NCI-H2227 (cell line): ENCODE results near the gene ZNF579.
"Not testable (repeated sequence)": the region's sequence is repeated elsewhere in the genome, so short reads cannot be mapped to it uniquely, and the experiment has no call there.

Source experiments
- DNase-seq: peaks from one replicate; lab custom pipeline; 2025; ENCODE audit not compliant: unreplicated experiment; lab: John Stamatoyannopoulos, UW

The ZNF579 gene

DNA sequence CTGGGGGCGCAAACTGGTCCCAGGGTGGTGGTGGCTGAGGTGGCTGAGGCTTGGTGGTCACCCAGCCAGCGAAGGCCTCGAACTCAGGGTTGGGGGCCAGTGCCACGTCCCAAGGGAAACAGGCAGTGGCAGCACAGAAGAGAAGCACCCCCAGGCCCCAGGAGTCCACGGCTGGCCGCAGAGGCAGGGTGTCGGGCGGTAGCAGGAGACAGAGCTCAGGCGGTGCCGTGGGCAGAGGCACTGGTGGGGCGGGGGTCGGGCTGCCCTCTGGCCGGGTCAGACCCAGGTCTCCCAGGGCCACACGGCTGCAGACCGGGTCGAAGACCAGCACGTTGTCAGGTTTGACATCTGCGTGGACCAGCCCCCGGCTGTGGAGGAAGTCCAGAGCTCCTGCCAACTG is 39.6 kb downstream of the ZNF579 start:
- DNase-seq, result no peak

DNA sequence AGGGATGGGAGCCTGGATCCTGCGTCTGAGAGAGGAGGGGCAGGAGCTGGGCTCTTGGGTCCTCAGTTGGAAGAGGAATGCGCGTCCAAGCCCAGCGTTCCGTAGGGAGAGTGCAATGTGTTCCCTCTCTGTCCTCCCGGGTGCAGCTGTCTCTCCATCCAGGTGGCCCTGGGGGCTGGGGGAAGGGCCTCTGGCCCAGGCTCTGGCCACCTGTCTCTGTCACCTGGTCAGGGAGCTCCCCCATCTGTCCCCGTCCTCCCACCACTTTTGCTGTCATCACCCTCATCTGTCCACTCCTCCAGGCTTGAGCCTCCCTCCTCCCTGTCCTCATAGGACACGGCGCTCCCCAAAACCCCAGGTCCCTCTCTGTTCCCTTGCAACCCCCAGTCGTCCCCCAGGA is 40.0 kb downstream of the ZNF579 start:
- no peak for DNase-seq

DNA sequence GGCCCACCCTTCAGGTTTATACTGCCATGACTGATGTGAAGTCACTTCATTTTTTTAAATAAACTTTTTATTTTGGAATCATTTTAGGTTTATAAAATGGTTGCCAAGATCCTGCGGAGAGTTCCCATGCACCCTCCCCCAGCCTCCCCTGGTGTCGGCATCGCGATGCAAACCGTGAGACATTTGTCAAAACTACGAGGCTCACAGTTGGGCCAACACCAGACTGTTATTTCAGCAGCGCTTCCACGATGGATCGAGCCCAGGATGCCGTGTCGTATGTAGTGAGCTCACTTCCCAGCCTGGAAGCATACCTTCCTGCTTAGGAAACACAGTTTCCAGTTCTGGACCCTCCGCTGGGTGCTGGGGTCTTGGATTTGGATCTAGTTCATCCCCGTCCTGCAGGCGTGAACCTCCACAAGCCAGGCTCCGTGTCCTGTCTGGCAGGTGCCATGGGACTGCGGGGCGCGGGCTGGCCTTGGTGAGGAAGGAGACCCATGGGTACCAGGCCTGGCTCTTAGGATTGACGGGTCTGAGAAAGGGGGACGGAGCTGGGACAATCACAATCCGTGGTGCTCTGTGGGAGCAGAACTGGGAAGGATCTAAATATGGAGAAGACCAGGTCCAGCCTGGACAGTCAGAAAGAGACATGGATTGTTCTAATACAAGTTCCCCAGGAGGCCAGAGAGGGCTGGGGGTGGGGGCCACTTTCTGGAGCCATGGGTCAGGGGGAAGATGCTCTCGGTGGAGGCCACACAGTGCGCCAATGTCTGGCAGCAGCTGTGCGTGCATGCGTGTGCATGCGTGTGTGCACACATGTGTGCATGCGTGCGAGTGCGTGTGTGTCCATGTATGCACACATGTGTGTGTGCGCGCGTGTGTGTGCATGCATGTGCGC is 41.3 kb downstream of the ZNF579 start:
- DNase-seq, result no peak

DNA sequence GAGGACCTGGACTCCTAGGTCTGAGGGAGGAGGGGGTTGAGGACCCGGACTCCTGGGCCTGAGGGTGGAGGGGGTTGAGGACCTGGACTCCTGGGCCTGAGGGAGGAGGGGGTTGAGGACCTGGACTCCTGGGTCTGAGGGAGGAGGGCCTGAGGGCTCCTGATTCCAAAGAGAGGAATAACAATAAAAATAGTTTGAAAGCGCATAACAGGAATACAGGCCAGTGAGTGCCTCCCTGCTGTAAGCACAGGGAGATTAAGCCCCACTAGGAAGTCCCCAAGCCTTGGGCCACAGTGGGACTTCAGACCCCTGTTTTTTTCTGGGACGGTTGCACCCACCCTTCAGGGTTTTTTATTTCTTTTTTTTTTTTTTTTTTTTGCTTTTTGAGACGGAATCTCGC is 42.5 kb downstream of the ZNF579 start:
- no peak for DNase-seq

DNA sequence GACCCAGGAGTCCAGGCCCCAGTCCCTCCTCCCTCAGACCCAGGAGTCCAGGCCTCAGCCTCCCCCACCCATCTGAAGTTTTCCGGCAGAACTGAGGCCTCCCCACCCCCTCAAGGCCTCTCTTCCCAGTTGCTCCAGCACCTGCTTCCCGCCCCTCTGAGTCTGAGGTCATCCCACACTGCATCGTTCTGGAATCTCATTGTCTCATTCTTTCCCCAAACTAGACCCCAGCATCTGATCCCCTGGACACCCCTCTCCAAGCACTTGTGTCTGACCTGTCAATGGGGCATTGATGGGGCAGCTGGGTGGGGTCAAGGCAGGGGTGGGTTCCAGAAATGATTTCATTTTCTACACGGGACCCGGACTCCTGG is 42.9 kb downstream of the ZNF579 start:
- DNase-seq, result no peak

DNA sequence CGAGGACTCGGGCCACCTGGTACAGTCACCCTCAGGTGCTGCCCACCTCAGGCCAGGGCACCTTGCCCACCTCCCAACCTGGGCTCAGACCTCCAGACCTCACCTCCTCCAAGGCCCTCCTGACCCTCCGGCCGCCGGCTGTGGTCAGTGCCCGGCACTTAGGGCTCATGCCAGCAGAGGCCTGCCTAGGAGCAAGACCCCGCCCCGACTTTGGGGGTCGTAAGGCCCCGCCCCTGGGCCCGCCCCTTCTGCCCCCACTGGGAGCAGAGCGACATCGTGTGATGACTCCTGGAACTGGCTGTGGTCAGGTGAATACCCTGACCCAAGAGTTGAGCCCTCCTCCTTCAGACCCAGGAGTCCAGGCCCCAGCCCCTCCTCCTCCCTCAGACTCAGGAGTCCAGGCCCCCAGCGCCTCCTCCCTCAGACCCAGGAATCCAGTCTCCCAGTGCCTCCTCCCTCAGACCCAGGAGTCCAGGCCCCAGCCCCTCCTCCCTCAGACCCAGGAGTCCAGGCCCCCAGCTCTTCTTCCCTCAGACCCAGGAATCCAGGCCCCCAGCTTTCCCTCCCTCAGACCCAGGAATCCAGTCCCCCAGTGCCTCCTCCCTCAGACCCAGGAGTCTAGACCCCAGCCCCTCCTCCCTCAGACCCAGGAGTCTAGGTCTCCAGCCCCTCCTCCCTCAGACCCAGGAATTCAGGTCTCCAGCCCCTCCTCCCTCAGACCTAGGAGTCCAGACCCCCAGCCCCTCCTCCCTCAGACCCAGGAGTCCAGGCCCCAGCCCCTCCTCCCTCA is 43.5 kb downstream of the ZNF579 start, which contains the start of gene SBK2:
Gene SBK2, minus strand, starts transcription at position 183 of the 790 bp plus-strand sequence. CDS start 839 bp downstream, outside the sequence.
- no peak for DNase-seq

DNA sequence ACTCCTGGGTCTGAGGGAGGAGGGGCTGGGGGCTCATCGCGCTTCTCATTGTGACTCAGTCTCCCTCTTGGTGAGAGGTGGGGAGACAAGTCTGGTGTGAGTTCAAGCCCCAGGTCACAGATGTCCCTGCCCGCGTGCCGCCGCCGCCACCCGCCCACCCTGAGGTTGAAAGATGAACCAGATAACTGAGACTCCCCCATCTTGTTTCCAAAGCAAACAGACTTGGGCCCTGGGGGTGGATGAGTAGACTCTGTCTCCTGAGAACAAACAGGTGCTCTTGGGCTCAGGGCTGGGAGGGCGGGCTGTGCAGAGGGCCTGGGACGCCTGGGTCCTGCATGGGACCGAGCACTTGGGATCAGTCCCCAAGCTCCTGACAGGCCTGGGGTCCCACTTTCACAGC is 44.3 kb downstream of the ZNF579 start:
- no peak for DNase-seq

DNA sequence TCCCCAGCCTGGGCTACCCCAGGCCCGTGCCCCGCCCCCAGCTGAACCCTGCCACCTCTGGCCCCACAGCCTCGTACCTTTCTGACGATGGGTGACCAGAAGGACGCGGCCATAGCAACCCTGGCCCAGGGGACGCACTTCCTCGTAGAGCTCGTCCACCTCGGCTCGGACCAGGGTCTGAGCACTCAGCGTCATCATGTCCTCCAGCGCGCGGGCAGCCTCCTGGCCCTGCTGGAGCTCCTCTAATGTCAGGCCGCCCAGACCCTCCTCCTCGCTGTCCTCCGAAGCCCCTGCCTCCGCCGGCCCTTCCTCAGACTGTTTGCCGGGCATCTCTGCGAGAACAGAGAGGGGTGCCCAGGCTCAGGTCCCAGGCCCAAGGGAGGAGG is 44.7 kb downstream of the ZNF579 start:
- DNase-seq, result no peak

DNA sequence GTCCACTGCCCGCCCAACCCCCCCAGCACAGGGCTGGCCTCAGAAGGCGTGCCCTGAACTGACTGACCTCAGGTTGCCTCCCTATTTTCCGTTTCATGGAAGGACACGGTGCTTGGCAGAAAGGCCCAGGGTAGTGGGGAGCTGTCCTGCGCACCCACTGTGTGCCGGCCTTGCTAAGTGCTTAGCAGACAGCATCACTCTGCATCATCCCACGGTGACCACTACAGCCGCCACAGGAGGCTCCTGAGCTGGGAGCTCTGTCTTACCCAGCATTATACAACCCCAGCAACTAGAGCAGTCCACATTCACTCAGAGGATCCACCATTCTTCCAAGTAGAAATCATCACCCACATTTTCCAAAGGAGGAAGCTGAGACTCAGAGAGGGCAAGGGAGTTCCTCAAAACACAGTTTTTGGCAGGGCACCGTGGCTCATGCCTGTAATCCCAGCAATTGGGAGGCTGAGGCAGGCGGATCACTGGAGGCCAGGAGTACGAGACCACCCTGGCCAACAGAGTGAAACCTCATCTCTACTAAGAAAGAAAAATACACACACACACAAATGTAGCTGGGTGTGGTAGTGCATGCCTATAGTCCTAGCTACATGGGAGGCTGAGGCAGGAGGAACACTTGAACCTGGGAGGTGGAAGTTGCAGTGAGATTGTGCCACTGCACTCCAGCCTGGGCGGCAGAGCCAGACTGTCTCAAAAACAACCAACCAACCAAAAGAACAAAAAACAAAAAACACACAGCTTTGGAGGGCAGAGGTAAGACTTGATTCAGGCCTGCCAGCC is 45.3 kb downstream of the ZNF579 start:
- DNase-seq, result no peak

DNA sequence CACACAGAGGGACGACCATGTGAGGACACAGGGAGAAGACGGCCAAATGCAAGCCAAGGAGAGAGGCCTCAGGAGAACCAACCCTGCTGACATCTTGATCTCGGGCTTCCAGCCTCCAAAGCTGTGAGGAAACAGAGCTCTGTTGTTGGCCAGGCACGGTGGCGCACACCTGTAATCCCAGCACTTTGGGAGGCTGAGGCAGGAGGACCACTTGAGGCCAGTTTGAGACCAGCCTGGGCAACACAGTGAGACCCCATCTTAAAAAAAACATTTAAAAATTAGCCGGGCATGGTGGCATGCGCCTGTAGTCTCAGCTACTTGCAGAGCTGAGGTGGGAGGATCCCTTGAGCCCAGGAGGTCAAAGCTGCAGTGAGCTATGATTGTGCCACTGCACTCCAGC is 46.4 kb downstream of the ZNF579 start:
- DNase-seq, result not testable (repeated sequence)

DNA sequence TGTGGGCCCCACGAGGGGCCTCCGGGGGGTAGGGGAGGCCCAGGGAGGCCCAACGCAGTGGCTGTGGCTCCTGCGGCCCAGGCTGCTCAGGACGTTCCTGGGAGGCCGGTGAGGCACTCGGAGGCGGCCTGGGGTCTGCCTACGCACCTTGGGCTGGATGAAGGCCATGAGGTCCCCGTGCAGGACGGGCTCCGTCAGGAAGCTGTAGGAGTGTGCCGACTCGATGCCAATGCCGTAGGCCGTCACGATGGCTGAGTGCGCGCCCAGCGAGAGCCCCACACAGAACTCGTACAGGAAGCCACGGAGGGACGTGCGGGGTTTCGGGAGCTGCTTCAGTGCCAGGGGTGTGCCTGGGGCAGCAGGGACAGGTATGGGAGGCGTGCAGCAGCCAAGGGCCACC is 49.7 kb downstream of the ZNF579 start:
- DNase-seq, result no peak

DNA sequence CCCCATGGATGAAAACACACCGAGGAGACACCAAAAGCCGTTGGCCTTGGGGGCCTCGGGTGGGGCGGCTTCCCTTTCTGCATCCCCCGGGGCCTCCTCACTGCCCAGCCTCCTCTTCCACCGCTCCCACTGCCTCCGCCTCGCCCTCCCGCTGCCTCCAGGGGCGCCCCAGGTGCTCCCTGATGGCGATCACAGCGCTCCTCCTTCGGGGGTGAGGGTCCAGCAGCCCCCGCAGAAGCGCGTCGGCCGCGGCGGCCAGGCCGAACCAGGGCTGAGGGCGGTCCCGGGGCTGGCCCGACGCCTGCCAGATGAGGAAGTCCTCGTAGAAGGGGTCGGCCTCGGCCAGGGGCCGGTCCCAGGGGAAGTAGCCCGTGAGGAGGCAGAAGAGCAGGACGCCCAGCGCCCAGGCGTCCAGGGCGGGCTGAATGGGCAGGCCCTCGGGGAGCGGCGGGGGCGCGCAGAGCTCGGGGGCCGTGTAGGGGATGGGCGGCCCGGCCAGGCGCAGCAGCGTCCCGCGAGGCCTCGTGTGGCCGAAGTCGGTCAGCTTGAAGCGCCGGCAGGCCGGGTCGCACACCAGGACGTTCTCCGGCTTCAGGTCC is 50.9 kb downstream of the ZNF579 start:
- DNase-seq, result no peak

DNA sequence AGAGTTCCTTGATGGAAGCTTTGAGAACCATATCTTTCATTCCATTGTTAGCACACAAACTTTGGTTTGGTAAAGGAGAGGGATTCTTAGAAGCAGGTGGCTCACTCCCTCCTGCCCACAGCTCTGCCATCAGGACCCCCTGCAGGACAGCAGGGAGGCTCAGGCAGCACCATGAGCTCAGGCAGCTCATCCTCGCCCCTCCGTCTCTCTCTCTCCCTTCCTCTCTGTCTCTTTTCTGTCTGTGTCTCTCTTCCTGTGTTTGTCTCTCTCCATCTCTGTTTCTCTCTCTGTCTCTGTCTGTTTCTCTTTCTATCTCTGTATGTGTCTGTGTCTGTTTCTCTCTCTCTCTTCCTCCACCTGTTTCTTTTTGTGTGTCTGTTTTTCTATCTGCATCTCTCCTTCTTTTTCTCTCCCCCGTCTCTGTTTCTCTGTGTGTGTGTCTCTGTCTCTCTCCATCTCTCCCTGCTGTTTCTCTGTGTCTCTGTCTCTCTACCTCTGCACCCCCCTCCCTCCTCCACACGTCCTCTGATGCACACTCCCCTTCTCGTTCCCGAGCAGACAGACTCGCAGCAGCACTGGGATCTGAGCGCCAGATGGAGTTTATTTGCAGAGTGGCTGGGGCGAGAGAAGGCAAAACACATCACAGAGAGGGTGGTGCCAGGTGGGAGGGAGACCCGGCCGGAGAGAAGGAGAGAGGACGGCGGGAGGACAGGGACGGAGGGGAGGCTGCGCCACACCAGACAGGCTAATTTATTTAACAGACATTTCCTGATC is 52.4 kb downstream of the ZNF579 start:
- peak; percentile 89 for DNase-seq

DNA sequence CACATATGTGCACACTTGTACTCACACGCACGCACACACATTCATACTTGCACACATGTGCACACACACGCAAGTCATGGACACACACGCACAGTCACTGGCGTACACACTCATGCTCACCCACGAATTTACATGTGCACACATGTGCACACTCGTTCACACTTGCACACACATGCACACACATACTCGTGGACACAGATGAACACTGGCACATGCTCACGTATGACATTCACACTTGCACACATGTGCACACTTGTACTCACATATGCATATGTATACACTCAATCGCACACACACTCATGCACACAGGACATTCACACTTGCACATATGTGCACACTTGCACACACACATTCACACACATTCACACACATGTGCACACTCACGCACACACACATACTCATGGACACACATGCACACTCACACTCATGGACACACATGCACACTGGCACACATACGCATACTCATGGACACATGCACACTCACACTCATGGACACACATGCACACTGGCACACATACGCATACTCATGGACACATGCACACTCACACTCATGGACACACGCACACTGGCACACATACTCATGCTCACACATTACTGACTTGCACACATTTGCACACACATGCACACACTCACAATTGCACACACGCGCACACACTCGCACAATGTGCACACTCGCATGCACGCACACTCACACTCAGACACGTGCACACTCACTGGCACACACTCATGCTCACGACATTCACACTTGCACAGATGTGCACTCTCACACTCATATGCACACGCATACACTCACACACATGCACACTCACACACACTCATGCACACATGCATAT is 53.2 kb downstream of the ZNF579 start:
- no peak for DNase-seq
